HG02852 (cell line): ENCODE data around the gene CYP24A1.

Experiments
- ATAC-seq: cut with Tn5 transposase; IDR thresholded peaks from one replicate; pipeline ENCODE4 v1.9.1; 2021; ENCODE audit warnings: mild to moderate bottlenecking, moderate library complexity; ENCODE audit not compliant: unreplicated experiment

Gene CYP24A1

DNA sequence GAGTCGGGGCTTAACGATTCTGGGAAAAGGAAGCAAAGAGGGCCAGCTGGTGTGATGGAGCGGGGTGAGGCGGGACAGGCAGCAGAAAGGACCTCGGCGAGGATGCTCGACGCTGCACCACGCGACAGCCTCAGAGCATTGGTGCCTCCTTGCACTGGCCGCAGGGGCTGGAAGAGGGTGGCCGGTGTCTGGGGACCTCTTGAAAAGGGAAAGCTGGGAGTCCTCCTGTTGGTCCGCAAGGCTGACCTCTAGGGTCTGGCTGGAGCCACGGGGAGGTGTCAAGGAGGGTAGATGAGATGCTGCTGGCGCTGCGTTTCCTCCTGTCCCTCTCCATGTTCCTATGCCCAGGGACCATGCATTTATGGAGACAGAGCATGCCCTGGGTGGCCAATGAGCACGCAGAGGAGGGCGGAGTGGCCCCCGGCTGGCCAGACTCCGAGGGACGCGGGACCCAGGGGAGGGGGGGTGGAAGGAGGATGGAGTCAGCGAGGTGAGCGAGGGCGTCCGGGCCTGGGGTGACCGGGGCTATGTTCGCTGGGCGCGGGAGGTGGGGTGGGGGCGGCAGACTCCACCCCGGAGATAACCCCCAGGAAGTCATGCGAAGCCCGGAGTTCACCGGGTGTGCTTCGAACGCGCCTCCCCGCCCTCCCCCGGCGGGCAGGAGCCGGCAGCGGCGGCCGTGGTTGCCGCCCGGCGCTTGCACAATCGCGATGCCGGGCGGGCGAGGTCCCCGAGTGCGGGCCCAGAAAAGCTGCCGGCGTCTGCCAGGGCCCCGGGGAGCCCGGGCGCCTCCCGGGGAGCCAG, at the start of gene CYP24A1:
TSS of gene CYP24A1 (minus strand) at position 334 of the 804 bp plus-strand sequence. CDS start 407 bp downstream, outside the sequence.
- no peak for ATAC-seq

DNA sequence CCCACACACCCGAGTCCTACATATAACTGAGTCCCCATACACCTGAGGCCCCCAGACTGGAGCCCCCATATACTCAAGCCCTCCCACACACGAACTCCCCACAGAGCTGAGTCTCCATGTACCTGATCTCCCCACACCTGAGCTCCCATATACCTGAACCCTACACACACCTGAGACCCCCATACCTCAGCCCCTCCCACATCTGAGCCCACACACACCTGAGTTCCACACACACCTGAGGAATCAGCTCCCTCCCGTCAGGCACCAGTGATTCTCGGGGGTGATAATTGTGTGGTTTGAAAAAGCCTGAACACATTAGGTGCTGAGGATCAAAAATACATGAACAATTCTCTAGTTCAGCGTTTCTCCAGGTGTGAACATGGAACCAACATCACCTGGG, 49.5 kb upstream of the CYP24A1 start:
- no peak for ATAC-seq

DNA sequence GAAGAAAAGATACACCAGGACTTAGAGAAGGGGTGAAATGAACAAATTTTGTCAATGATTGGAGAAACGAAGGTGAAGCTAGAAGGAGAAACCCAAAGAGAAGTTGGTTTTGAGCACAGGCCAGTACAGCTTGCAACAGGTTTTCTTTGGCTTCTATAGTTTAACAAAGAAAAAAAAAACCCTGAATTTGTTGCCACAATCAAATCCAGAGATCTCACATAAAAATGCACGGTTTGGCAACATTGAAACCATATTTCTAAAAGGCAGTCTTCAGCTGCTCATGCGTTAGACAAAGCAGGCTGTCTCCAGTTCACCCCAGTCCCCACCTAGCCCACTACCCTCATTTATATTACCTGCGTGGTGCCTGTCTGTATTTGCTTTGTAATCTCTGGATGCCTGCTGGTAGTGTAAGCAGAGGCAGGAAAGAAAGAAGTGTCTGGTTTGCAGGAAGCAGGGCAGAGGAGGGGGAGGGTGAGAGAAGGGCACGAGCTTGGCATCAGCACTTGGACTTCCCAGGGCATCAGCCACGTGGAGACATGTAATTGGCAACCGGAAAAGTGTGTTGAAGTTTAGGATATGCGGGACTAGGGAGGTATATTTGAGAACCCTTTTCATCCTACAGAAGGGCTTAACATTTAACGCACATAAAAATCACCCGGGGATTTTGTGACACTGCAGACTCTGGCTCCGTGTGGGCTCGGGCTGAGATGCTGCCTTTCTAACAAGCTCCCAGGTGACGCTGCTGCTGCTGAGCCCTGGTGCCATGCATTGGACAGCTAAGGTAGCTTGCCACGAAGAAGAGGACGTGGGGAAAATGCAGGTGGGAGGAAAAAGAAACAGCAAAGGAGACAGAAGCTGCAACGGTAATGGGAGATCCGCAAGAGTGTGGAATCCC, 48.5 kb upstream of the CYP24A1 start:
- no peak for ATAC-seq

DNA sequence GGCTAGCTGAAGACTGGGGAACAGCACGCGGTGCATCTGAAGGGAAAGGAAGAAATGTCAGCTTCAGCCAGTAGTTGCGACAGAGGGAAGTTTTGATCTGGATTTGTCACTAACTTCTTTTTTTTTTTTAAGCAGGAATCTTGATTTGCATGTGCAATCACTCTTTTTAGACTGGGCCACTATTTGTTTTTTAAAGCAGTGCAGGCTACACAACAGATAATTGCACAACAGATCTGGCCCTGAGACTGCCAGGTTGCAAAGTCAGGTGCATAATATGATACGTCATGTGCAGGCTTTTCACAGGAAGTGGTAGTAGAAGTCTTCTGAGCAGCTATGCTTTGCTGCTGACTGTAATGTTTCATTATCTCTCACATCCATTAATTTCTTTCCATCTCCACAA, 47.6 kb upstream of the CYP24A1 start:
- ATAC-seq: peak; percentile 57

DNA sequence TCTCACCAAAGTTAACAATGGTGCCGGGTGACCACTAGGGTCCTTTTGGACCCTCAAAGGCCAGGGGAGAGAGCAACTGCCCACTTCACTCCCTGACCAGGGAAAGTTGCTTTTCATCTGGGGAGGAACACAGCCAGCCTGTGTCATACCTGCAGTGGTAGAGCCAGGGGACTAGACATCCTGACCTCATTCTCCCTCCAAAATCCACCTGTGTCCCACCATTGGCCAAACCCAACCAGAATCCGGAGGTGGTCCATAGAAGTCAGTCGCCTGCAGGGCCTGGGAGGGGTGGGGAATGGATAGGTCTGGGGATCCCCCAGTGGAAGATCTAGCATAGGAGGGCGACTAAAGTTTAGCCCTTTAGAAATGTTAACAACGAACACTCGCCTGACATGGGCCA, 46.9 kb upstream of the CYP24A1 start:
- no peak for ATAC-seq

DNA sequence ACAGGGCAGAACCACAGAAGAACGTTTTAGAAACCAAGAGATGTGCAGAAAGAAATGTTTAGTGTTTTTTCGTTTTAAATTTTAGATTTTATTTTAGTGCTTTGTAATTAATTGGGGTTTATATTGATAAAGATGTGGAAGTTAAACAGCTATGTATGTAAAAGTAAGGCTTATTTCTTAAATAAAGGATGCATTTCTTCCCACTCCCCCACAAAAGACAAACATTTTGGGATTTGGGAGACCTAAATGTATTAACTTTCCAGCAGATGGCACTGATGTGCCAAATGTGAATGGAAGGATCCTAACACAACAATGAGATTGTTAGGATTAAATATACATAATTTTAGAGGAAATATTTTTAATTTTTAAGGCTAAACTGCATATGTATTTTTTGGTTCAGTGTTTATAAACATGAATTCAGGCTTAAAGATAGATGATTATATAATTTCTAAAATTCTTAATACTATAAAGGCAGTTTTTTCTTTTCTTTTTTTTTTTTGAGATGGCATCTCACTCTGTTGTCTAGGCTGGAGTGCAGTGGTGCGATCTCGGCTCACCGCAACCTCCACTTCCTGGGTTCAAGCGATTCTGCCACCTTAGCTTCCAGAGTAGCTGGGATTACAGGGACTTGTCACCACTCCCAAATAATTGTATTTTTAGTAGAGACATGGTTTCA, 46.1 kb upstream of the CYP24A1 start:
- no peak for ATAC-seq

DNA sequence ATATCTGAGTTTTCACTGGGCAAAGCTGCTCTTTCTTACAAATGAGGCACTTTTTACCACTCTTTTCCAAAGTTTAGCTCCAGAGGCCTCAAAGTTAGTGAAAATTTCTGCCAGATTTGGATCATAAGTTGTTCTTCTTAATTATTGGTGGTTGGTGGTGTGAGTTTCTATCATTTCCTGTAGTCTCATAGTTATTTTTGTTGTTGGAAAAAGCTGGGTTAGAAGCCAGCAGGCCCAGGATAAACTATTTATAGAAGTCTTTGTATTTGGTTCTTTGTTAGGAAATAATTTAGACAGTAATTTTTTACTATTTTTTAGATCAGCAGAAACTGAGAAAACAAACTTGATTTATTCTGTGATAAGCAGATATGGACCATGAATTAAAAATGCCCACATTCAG, 44.7 kb upstream of the CYP24A1 start:
- no peak for ATAC-seq

DNA sequence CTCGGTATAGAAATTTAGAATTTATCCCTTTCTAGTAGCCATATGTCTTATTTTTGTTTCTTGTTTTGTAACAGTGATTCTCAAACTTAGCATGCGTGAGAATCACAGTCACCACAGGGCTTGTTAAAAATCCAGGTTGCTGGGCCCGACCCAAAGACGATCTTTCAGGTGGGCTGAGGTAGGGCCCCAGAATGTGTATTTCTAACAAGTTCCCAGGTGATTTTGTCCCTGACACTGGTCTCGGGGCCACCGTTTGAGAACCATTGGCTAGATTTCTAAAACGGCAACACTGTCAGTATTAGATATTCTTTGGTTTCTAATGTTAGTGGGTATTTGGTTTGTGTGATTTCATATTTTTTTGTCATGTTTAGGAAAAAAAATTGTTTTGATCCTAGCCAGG, 44.0 kb upstream of the CYP24A1 start:
- no peak for ATAC-seq

DNA sequence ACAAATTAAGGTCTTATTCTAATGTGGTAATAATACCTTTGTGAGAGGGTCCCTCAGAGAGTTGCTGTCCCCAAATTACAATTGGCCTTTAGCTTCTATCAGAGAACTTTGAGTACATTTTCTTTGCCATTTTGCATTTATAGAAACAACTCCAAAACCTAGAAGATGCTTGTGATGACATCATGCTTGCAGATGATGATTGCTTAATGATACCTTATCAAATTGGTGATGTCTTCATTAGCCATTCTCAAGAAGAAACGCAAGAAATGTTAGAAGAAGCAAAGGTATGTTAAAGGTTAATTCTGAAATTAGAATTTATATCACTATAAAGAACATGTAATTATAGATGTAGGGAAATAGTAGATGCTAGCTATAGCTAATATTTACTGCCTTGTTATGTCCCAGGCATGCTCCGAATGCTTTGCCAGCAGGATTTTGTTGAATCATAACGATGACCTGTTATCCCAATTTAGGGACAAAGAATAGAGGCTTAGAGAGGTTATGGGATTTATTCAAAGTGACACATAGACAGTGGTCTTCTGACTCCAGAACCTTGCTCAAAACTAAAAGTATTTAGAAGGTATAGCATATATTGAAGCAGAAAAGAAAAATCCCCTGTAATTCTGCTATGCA, 41.5 kb upstream of the CYP24A1 start:
- no peak for ATAC-seq

DNA sequence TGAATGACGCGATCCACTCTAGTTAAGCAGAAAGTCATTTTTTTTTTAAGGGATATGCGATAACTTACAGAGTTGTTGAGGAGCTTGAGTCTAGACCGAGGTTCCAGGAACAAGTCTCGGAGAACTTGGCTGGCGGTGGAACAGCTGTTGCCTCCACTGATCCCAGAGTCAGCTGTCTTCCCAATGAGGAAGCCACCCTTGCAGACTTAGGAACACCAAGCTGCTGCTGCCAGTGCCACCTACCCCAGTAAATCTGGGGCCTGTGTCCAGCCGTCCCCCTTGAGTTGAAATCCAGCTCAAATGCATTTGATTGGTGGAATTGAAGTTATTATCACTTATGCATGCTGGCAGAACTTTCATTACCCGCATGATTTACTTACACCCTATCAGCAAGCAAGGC, 40.8 kb upstream of the CYP24A1 start:
- ATAC-seq: no peak

DNA sequence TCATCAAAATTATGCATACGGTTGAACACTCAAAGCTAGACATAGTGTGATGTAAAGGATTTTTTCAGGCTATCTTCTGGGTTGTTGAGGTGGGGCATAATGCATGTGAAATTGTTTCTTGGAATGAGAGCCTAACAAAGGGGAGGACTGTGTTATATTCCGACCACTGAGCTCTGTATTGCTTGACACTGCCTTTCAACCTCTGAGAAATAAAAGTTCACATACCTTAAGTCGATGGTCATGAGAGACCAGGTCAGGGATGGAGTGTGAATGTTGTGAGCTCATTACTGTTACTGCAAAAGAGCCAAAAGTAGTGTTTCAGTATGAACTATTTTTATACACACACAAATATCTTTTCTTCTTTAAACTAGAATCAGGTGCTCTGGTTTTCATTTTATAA, 39.1 kb upstream of the CYP24A1 start:
- ATAC-seq: no peak

DNA sequence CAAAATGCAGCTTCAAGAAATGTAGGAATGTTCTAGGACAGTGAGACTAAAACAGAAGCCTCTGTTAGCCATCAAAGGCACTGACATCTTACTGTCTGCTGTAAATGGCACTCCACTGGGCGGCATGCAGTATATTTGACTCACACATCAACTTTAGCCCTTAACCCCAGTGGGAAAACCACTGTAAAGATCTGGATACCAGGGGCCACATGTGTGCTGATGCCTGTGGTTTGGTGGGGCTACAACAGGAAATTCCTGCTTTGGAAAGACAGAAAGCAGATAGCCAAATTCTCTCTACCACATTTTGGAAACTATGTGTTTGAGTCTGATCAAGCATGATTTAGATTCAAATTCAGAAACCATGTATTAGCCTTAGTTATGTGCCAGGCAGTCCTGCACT, 38.4 kb upstream of the CYP24A1 start:
- no peak for ATAC-seq

DNA sequence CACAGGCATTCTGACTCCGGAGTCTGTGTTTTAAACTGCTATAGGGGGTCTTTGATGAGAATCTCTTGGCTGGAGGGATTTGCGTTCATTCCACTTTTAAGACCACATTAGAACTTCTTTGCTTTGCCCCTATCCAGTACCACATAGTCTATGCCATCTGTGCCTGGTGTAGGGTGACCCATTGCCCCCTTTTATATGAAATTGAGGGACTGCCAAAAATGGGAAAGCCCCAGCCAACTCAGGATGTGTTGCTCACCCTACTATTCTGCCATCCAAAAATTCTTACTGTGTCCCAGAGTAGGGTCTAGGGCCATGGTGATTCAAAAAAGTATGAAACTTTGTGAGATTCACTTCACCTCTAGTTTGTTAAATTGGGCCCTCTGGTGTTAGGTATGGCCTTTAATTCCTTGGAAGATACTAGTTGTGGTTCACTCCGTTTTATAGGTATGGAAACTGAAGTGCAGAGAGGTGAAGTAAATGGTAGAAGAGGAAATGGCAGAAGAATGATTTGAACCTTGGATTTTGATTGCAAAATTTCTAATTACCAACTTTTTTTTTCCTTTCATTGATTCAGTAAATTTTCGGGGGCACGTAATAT, 35.5 kb upstream of the CYP24A1 start:
- no peak for ATAC-seq

DNA sequence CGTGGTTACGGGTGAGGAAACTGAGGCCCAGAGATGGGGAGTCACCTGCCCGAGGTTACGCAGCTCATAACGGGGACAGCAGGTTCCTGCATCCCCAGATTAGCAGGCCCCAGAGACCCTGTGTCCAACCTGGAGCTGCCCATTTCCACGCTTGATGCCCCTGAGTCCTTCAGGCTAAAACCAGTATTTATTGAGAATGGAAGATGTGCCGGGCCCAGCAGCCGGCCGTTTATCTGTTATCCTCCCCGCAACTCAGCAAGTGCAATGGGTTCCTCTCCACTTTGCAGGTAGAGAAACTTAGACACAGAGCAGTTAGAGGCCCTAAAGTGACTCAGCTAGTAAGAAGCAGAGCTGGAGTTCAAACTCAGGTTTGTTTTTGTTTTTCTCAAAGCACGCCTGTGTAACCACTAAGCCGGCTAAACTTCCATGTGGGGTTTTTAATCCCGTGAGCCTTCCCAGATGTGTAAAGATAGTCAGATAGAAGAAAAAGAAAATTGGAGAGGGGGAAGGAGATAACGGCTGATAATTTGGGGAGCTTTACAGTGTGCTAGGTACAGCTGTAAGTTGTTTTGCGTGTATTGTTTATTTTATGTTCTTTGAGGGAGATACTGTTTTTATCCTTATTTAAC, 34.9 kb upstream of the CYP24A1 start:
- ATAC-seq: peak; percentile 8

DNA sequence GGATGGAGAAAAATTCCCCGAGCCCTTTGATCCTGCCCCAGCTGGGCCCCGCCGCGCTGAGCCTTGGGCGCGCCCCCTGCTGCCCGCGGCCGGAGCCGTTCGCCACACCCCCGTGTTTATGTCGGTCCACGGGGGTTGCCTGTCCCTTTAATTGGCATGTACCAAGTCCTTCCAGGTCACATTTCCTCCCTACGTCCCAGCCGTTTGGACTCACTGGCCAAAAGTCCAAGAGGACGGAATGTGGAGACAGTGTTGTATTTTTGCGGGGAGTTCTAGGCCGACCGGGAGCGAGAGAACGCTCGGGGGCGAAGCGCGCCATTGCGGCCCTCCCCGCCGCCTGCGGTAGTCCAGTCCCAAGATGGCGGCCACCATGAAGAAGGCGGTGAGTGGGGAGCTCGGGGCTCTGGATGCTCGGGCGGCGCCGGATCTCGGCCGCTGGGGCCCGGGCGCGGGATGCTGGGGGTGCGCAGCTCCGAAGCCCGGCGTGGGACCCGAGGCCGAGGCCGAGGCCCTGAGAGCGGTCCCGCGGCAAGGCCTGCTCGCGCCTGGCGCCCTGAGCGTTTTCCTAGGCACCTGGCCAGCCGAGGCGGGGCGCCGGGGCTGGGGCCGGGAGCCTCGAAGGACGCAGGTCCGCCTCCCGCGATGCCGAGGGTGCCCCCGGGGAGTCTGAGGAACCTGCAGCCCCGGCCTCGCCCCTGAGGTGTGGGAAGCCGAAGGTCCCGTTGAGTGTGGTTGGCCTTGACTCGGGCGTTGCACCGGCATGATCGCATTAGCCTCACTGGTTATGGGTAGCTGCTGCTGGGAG, 34.2 kb upstream of the CYP24A1 start, which contains the start of gene PFDN4:
TSS of gene PFDN4 (plus strand) at position 345 of the 805 bp plus-strand sequence. CDS start at position 359, 14 bp downstream.
- ATAC-seq: peak; percentile 97

DNA sequence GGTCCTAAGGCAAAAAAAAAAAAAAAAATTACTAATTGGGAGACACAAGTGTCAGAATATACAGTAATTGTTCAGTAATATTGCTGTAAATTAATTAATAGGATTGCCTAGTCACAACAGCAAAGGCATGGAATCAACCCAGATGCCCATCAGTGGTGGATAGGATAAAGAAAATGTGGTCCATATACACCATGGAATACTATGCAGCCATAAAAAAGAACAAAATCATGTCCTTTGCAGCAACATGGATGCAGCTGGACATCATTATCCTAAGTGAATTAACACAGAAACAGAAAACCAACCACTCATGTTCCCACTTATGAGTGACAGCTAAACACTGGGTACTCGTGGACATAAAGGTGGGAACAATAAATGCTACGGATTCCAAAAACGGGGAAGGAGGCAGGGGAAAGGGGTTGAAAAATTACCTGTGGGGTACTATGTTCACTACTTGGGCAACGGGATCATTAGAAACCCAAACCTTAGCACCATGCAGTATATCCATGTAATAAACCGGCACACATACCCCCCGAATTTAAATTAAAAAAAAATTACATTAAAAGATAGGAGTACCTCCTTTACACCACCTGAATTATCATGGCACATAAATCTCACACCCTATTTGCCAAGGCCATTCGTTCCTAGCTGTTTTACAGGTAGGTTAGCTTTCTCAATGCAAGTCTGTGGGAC, 33.4 kb upstream of the CYP24A1 start:
- ATAC-seq: no peak

DNA sequence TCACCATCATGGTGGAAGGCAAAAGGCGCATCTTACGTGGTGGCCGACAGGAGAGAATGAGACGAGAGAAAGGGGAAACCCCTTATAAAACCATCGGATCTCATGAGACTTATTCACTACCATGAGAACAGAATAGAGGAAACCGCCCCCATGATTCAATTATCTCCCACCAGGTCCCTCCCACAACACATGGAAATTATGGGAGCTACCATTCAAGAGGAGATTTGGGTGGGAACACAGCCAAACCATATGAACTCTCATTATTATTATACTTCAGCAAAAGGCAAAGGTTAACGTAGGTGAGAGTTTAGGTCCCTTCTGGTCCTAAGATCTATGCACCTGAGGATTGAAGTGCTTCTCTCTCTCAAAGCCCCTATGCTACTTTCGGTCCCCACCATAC, 31.7 kb upstream of the CYP24A1 start:
- no peak for ATAC-seq

DNA sequence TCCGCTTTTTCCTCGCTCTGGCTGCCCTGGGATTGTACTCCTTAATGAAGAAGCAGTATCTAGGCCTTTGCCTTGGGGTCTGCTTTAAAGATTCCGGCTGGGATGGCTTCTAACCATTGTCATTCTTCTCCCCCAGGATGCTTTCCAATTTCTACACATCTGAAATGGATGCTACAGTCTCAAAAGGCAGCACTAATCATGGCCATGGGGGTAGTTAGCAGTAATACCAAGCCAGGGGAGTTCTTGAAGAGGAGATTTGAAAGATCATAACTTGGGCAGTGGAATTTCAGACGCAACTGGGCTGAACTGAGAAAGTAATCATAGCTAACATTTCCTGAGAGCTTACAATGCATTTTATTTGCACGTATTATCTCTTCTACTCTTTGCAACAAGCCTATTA, 30.7 kb upstream of the CYP24A1 start:
- no peak for ATAC-seq

DNA sequence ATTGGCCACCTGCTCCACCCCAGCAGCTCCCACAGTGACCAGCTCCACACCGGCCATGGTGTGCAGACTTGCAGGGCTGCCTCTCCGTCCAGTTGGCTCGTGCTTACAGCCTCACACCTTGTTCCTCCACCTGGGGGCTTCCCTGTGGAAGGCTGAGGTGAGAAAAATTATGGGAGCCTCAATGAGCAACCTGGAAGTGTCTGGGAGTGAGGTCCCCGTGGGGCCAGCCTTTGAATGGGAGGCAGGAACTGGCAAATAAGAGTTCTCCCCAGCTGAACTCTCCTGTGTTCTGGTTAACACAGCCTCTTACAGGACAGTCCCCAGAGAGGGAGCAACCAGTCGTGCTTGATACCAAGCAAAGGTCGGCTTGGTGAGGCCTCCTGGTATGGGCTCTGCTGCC, 30.3 kb upstream of the CYP24A1 start:
- ATAC-seq: no peak
